NCI-H1417 treated with DMSO at 0.1 percent for 48 hours (cell line): ENCODE data around the gene IGIP.
"Not testable (repeated sequence)": the region's sequence is repeated elsewhere in the genome, so short reads cannot be mapped to it uniquely, and the experiment has no call there.

Experiments used
- DNase-seq: peaks from one replicate; lab custom pipeline; 2025; lab: John Stamatoyannopoulos, UW

The IGIP gene

GRCh38 chr5:140141241-140141640 is 15.5 kb downstream of the IGIP start:
- no peak for DNase-seq

- no peak for DNase-seq
Measured at GRCh38 chr5:140142246-140142645, 16.5 kb downstream of the IGIP start.

- no peak for DNase-seq
Measured at GRCh38 chr5:140142856-140143255, 17.1 kb downstream of the IGIP start.

- DNase-seq: no peak
Measured at GRCh38 chr5:140143521-140144258, 18.0 kb downstream of the IGIP start.

GRCh38 chr5:140145256-140145655 is 19.5 kb downstream of the IGIP start:
- DNase-seq: no peak

GRCh38 chr5:140145818-140146522 is 20.2 kb downstream of the IGIP start:
- DNase-seq: peak; percentile 1

- no peak for DNase-seq
Measured at GRCh38 chr5:140146523-140146842, 20.7 kb downstream of the IGIP start.

- no peak for DNase-seq
Measured at GRCh38 chr5:140147460-140147859, 21.7 kb downstream of the IGIP start.

- DNase-seq: no peak
Measured at GRCh38 chr5:140148508-140148907, 22.8 kb downstream of the IGIP start.

- no peak for DNase-seq
Measured at GRCh38 chr5:140150201-140150600, 24.5 kb downstream of the IGIP start.

- no peak for DNase-seq
Measured at GRCh38 chr5:140151144-140152021, 25.6 kb downstream of the IGIP start.

- DNase-seq: no peak
Measured at GRCh38 chr5:140152022-140152999, 26.6 kb downstream of the IGIP start.

- DNase-seq: no peak
Measured at GRCh38 chr5:140153255-140153654, 27.5 kb downstream of the IGIP start.

GRCh38 chr5:140153905-140154304 is 28.2 kb downstream of the IGIP start:
- no peak for DNase-seq

GRCh38 chr5:140154710-140155381 is 29.1 kb downstream of the IGIP start:
- DNase-seq: not testable (repeated sequence)

- DNase-seq: no peak
Measured at GRCh38 chr5:140157032-140157781, 31.5 kb downstream of the IGIP start.

GRCh38 chr5:140159014-140159927 is 33.5 kb downstream of the IGIP start:
- no peak for DNase-seq

GRCh38 chr5:140162275-140162674 is 36.5 kb downstream of the IGIP start:
- no peak for DNase-seq

- DNase-seq: no peak
Measured at GRCh38 chr5:140162781-140163180, 37.0 kb downstream of the IGIP start.
